Stomach (tissue), 4 donors: ENCODE data around the gene LRIG3.

ENCODE experiments used
- CTCF ChIP-seq, 7 experiments: fragments of 450-650 bp in 4 of 7; fragments of 200-600 bp in 3 of 7; sonication (generic) in 3 of 7; IDR thresholded peaks; one replicate each; pipeline ENCODE4 v1.5.1; 2016 to 2019; ENCODE audit warnings: antibody characterized with exemption in 7 of 7, control low read depth in 2 of 7, mild to moderate bottlenecking in 1 of 7
- POLR2A ChIP-seq, 4 donors: fragments of 450-650 bp; IDR thresholded peaks; one replicate each; pipeline ENCODE4 v1.6.1; 2016; ENCODE audit warnings: antibody characterized with exemption in 4 of 4, control low read depth in 2 of 4, mild to moderate bottlenecking in 1 of 4, moderate library complexity in 1 of 4

GRCh38 chr12:58887068-58887467 lies 33.2 kb downstream of the LRIG3 start:
- TF ChIP-seq CTCF (IDR thresholded peaks at IDR 0.05) (no peak), POLR2A (IDR thresholded peaks at IDR 0.05) (no peak)
